Transverse colon (tissue), 4 donors: ENCODE results near the gene PIGS.

Experiments used
- EP300 ChIP-seq: sonication (generic); formaldehyde crosslinking; IDR thresholded peaks from one replicate; pipeline ENCODE4 v1.6.1; 2017; ENCODE audit warnings: antibody characterized with exemption, low read depth
- POLR2A ChIP-seq: fragments of 450-650 bp; IDR thresholded peaks from one replicate; pipeline ENCODE4 v1.6.1; 2016; ENCODE audit warnings: antibody characterized with exemption, mild to moderate bottlenecking, moderate library complexity
- POLR2AphosphoS5 ChIP-seq, 3 donors: sonication (generic); formaldehyde crosslinking; IDR thresholded peaks; one replicate each; pipeline ENCODE4 v1.6.1; 2016; ENCODE audit warnings: antibody characterized with exemption in 3 of 3
- TF ChIP-seq, protein P1 (sequence below), 5 experiments: fragments of 200-600 bp in 3 of 5; fragments of 450-650 bp in 2 of 5; sonication (generic) in 3 of 5; IDR thresholded peaks; 1 replicate in 2 of 5; 2 replicates in 3 of 5; pipeline ENCODE4 v1.5.1; 2016 to 2017; ENCODE audit warnings: antibody characterized with exemption in 5 of 5, inconsistent platforms in 3 of 5, mild to moderate bottlenecking in 2 of 5, moderate library complexity in 1 of 5

DNA sequence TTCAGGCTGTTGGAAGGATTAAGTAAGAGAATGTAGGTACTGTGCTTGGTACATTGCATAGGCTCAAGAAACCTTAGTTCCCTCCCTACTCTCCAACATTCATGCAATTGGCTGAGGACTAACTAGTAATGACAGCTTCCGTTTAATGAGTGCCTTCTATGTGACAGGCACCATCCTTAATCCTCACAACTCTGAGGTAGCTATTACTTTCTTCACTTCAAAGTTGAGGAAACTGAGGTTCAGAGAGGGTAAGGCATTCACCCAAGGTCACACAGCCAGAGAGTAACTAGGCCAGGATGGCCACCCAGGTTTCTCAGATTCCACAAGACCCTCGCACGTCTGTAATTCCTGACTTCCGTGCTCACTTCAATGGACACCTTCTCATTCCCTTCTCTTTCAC, 41.1 kb downstream of the PIGS start:
- TF ChIP-seq, protein P1, sequence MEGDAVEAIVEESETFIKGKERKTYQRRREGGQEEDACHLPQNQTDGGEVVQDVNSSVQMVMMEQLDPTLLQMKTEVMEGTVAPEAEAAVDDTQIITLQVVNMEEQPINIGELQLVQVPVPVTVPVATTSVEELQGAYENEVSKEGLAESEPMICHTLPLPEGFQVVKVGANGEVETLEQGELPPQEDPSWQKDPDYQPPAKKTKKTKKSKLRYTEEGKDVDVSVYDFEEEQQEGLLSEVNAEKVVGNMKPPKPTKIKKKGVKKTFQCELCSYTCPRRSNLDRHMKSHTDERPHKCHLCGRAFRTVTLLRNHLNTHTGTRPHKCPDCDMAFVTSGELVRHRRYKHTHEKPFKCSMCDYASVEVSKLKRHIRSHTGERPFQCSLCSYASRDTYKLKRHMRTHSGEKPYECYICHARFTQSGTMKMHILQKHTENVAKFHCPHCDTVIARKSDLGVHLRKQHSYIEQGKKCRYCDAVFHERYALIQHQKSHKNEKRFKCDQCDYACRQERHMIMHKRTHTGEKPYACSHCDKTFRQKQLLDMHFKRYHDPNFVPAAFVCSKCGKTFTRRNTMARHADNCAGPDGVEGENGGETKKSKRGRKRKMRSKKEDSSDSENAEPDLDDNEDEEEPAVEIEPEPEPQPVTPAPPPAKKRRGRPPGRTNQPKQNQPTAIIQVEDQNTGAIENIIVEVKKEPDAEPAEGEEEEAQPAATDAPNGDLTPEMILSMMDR (IDR thresholded peaks at IDR 0.05) = no peak
- TF ChIP-seq POLR2AphosphoS5 (IDR thresholded peaks at IDR 0.05) (no peak), POLR2A (no peak), EP300 (no peak)
